Right atrium auricular region (tissue), 2 donors: ENCODE measurements around the gene PRDM2. TPM values are rescaled to one million over a fixed set of nuclear protein-coding genes. Genes with fewer than 3 reads are reported as not detected.
A peak's percentile ranks its signal among the peaks of the same experiment; 100 is the strongest.

Experiments used
- DNase-seq: peaks from one replicate; pipeline ENCODE4 v3.0.0-alpha.2; 2019; ENCODE audit warnings: low spot score
- H3K27ac ChIP-seq, 2 donors: fragments of 200-600 bp; sonication (generic); 1 replicate in 1 of 2; 2 replicates in 1 of 2; pipeline ENCODE4 v1.5.1; 2016 to 2019
- H3K27me3 ChIP-seq, 2 donors: fragments of 200-600 bp; sonication (generic); one replicate each; pipeline versions ENCODE4 v1.5.1 to v1.6.0; 2017 to 2019
- H3K36me3 ChIP-seq: fragments of 200-600 bp; sonication (generic); one replicate; pipeline ENCODE4 v1.5.1; 2016
- H3K4me1 ChIP-seq, 2 donors: fragments of 200-600 bp; sonication (generic); one replicate each; pipeline versions ENCODE4 v1.5.1 to v1.6.0; 2017 to 2019
- H3K4me3 ChIP-seq, 2 donors: fragments of 200-600 bp; sonication (generic); 1 replicate in 1 of 2; 2 replicates in 1 of 2; pipeline ENCODE4 v1.5.1; 2017 to 2019; ENCODE audit warnings: mild to moderate bottlenecking in 1 of 2, moderate library complexity in 1 of 2
- H3K9me3 ChIP-seq, 2 donors: fragments of 200-600 bp; sonication (generic); one replicate each; pipeline ENCODE4 v1.5.1; 2019
- total RNA-seq, 2 donors: library from RNA; depleted of rRNA; stranded (reverse); fragments of >200 nt; gene quantifications; one replicate each; pipeline ENCODE4 v1.1.0, GENCODE V29; 2016
- TF ChIP-seq, protein P1 (sequence below), 2 donors: fragments of 200-600 bp; sonication (generic); IDR thresholded peaks; one replicate each; pipeline ENCODE4 v1.5.1; 2019; ENCODE audit warnings: antibody characterized with exemption in 2 of 2

Gene PRDM2
- total RNA-seq, 2 donors from 2014 or later: 20.5 to 22.8 TPM

DNA sequence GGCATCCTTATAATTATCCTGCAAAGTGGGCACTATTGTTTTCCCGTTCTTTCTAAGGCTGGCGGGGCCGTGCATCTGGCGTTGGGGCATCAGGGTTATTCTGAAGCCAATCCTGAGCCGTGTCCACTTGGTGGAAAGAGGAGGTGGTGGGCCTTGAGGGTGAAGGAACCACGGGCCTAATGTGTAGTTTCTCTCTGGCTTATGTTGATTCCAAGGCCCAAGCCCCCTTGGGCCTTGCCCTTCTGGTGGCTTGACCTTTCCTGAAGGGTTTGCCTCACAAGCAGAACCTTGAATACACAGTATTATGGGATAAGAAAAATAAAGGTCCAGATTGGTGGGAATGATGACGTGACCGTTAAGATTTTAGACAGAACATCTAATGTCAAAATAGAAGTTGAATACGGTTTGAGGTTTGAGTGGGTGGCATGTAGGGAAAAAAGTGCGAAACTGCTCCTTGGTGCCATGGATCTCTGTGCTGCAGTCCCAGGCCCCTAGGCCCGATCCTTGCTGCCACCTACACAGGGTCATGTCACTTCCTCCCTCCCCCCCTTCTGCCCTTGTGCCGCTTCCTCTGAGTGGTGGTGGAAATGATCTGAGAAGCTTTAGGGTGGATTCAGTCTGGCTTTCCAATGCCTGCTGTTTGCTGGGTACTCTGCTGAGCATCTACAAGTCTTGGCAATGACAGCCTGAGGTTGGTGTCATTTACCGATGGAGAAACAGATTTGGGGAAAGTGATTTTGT, 90.5 kb downstream of the PRDM2 start:
- Histone ChIP-seq H3K4me1 (peaks cover 0 to 28% of the 10 kb centered on the region in 2 donors), H3K27ac (no peak overlapping the region), H3K9me3 (no peaks in the 10 kb centered on the region), H3K27me3 (no peaks in the 10 kb centered on the region), H3K36me3 (peaks cover 14% of the 10 kb centered on the region), H3K4me3 (no peak overlapping the region)
- no peak for DNase-seq
- TF ChIP-seq, protein P1, sequence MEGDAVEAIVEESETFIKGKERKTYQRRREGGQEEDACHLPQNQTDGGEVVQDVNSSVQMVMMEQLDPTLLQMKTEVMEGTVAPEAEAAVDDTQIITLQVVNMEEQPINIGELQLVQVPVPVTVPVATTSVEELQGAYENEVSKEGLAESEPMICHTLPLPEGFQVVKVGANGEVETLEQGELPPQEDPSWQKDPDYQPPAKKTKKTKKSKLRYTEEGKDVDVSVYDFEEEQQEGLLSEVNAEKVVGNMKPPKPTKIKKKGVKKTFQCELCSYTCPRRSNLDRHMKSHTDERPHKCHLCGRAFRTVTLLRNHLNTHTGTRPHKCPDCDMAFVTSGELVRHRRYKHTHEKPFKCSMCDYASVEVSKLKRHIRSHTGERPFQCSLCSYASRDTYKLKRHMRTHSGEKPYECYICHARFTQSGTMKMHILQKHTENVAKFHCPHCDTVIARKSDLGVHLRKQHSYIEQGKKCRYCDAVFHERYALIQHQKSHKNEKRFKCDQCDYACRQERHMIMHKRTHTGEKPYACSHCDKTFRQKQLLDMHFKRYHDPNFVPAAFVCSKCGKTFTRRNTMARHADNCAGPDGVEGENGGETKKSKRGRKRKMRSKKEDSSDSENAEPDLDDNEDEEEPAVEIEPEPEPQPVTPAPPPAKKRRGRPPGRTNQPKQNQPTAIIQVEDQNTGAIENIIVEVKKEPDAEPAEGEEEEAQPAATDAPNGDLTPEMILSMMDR (IDR thresholded peaks at IDR 0.05): no peak

DNA sequence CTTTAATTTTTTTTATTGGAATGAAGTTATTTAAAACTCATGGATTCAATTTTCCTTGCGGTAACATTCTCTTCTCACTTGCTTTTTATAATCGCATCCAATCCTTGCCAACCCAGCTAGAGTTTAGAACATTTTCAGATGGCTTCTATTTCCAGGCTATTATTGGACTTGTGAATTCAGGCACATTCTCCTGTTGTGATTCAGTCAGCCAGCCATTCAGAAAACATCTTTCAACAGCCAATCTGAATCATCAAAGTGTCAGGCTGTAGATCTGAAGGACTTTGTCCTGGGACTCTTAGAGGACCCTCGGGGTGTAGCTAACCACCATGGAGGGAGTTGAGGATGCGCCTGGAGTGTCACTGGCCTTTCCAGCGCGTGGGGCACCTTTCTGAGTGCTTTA, 92.4 kb downstream of the PRDM2 start:
- peak overlapping the region; percentile 60 to 85 for H3K27ac ChIP-seq
- H3K36me3 ChIP-seq: peaks cover 14% of the 10 kb centered on the region

DNA sequence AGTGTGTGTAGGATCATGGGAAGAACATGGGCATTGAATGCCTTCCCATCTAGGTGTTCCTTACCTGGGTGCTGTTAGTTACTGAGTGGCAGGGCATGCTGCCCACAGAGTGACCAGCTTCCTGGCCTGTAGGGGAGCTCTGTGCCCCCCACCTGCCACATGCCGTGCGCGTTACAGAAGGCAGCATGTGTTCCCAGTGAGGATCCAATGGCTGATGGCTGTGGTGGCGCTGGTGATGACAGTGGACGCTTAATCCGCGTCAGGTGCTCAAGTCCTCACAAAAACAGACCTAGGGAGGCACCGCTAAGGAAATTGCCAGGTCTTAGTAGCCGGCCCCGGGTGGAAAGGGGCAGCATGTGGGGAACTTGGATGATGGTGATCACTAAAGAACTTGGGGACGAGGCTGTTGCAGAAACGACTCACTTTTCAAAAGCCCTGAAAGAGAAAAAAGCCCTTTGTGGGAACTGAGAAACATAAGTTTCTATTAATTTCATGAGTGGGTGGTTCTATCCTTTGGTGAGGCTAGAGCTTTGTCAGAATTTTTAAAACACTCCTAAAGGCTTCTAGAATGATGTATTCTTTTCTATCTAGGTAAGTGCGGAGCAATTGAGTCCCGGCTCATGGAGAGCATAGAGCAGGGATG, 93.2 kb downstream of the PRDM2 start:
- TF ChIP-seq, protein P1 (IDR thresholded peaks at IDR 0.05): no peak
- H3K27ac ChIP-seq: peak overlapping the region; percentile 60 to 85

More for the DNA sequence above, 92.4 kb downstream of the PRDM2 start:
- Histone ChIP-seq H3K27me3 (no peaks in the 10 kb centered on the region), H3K9me3 (no peaks in the 10 kb centered on the region), H3K4me3 (no peak overlapping the region), H3K4me1 (peaks cover 0 to 27% of the 10 kb centered on the region in 2 donors)
- DNase-seq: no peak
- TF ChIP-seq, protein P1 (IDR thresholded peaks at IDR 0.05): no peak

DNA sequence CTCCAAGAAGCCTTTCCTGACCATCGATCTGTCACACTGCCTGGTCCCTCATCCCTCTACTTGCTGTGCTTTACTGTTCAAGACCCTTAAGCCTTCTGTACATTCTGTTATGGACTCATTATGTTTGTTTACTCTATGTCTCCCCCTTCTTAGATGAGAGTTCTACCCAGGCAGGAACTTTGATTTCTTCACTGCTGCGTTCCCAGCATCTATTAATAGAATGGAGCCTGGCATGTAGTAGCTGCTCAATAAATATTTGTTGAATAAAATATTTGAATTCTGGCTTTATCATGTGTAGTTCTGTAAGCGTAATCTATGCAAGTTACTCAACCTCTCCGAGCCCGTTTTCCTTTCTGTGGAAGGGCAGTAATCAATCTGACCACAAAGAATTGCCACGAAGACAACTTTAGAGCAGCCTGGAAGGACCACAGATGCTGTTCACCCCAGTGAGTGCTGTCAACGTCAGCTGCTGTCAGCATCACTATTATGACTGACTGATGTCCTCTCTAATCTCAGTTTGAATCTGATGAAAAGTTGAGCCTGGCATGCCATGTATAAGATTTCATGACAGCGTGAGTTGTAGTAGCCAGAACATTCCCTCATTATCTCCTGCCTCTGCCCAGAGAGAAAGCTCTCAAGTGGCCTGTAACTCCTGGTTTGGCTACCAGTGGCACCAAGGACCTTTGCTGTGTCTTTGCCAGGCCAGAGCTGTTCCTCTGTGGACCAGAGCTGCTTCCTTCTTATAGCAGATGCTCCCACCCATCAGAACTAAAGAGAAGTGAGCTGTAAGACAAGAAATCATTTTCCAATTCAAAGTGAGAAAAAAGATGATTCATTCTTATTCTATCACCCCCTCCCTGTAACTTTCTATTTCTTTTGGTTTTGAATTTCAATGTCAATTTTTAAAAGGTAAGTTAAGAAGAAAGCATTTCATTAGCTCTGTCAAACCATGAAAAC, 94.5 kb downstream of the PRDM2 start:
- H3K4me3 ChIP-seq: no peak overlapping the region
- peaks cover 0 to 27% of the 10 kb centered on the region in 2 donors for H3K4me1 ChIP-seq
- peaks cover 5% of the 10 kb centered on the region for H3K36me3 ChIP-seq
- H3K27me3 ChIP-seq: no peaks in the 10 kb centered on the region
- TF ChIP-seq, protein P1 (IDR thresholded peaks at IDR 0.05): no peak
- H3K9me3 ChIP-seq: no peaks in the 10 kb centered on the region
- DNase-seq: no peak
- peak overlapping the region in 1 of 2 donors; percentile 3 for H3K27ac ChIP-seq

More for the DNA sequence above, 93.2 kb downstream of the PRDM2 start:
- no peak overlapping the region for H3K4me3 ChIP-seq
- H3K9me3 ChIP-seq: no peaks in the 10 kb centered on the region
- peaks cover 14% of the 10 kb centered on the region for H3K36me3 ChIP-seq
- no peak for DNase-seq
- H3K27me3 ChIP-seq: no peaks in the 10 kb centered on the region
- H3K4me1 ChIP-seq: peaks cover 0 to 27% of the 10 kb centered on the region in 2 donors

DNA sequence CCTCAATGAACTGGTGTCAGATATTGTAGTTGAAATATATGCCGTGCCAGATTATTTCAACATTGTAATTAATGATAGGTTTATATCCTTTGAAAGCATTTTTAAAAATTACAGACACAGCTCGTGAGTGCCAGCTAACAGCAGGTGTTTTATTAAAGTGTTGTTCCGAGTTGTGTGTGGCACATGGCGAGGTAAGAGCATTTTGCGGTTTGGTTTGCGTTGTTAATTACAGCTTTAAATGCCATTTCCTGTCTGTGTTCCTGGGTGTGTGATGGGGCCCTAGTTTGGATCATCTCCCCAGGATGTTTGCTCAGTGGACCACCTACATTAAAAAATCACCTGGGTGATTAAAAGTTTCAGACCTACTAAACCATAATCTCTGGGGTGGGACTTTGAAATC, 97.4 kb downstream of the PRDM2 start:
- peaks cover 5% of the 10 kb centered on the region for H3K36me3 ChIP-seq
- peaks cover 0 to 31% of the 10 kb centered on the region in 2 donors for H3K4me1 ChIP-seq
- no peak overlapping the region for H3K27ac ChIP-seq
- DNase-seq: no peak
- TF ChIP-seq, protein P1 (IDR thresholded peaks at IDR 0.05): no peak
- no peaks in the 10 kb centered on the region for H3K27me3 ChIP-seq
- no peak overlapping the region for H3K4me3 ChIP-seq
- no peaks in the 10 kb centered on the region for H3K9me3 ChIP-seq
